HG02884 (cell line): Measurements from ENCODE around the gene SUN2.

ENCODE experiments used
- ATAC-seq: cut with Tn5 transposase; IDR thresholded peaks from one replicate; pipeline ENCODE4 v1.9.1; 2021; ENCODE audit warnings: mild to moderate bottlenecking, moderate library complexity; ENCODE audit not compliant: unreplicated experiment

Gene SUN2

DNA sequence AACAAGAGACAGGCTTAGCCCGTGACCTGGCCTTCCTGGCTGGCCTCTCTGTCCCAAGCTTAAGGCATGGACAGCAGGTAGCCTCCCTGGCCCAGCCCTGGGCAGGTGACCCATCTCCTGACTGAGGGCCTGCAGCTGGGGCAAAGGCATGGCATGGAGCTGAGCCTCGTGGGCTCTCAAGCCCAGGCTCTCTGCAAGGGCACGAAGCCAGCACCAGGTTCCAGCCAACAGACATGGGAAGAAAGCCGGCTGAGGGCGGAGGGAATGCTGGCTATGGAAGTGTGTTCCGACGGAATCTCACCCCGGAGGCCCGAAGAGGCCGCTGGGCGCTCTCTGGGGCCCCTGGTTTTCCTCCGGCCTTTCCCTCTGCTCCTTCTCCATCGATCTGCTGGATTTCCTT lies 25.2 kb upstream of the SUN2 start:
- ATAC-seq, result no peak

DNA sequence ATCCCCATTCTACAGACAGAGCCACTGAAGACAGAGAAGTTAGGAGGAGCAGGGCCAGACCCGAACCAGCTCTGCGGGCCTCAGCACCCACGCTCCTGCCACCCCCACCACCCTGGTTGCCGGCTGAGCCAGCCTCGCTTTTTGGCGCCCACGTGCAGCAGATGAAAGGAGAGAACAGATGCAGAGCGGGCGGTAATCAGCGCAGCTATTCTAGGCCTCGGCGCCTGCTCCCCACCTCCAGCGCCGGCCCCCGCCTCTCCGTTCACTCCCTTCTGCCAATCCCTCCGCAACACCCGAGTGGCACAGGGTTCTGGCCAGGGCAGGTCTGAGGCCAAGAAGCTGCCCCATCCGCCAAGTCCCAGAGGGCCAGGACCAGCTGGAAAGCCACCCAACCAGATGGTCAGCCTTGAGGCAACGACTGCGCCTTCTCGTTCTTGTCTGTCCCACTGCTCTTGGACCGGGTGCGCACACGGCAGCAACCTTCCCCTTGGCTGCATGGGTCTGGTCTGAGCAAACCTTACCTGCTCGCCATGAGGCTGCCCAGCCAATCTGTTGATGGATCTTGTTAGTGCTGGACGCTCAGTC lies 21.4 kb upstream of the SUN2 start:
- no peak for ATAC-seq

DNA sequence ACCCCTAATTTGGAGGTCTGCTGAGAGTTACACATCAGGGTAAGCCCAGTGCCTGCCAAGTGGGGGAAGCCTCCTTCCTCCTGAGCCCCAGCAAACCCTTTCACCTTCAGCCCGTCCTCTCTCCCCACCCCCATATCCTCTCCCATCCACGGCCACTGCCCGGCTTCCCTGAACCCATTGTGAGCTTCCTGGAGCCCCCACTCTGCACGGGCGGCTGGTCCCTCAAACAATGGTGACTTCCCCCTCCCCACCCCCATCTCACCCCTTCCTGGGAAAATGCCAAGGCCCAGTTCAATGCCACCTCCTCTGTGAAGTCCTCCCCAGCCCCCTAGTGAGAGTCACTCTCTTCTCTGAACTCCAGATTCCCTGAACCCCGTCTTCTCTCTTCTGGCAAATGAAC lies 20.3 kb upstream of the SUN2 start:
- no peak for ATAC-seq

GRCh38 chr22:38775656-38776055 lies 19.9 kb upstream of the SUN2 start:
- no peak for ATAC-seq

GRCh38 chr22:38774496-38775166 lies 18.8 kb upstream of the SUN2 start:
- no peak for ATAC-seq

- no peak for ATAC-seq
Observed at GRCh38 chr22:38773363-38773946, 17.7 kb upstream of the SUN2 start.

DNA sequence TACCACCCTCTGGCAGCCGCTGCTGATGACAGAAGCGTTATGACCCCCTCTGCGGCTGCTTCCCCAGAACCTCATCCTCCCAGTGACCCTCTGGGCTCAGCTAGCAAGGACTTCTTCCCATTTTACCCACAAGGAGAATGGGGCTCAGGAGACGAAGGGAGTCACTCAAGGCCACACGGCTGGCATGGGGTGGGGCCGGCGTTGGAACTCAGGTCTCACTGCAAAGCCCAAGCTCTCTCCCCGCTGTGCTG lies 16.8 kb upstream of the SUN2 start:
- no peak for ATAC-seq

- ATAC-seq, result no peak
Observed at GRCh38 chr22:38770257-38770949, 14.6 kb upstream of the SUN2 start.

DNA sequence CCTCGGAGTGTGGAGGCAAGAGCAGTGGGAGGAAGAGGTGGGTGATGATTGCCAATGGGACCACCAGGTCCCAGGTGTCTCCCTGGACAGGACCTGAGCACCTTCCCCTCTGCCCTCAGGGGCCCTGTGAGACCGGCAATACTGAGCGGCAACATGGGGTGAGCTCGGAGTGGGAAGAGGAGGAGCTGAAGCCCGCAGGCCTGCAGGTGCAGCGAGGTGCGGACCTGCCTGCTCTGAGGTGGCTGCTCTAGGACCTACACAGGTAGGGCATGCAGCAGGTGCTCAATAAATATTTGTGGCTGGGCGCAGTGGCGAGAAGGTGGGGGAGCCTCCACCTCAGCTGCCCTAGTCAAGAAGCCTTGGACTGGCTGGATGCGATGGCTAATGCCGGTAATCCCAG lies 12.2 kb upstream of the SUN2 start:
- ATAC-seq, result no peak

DNA sequence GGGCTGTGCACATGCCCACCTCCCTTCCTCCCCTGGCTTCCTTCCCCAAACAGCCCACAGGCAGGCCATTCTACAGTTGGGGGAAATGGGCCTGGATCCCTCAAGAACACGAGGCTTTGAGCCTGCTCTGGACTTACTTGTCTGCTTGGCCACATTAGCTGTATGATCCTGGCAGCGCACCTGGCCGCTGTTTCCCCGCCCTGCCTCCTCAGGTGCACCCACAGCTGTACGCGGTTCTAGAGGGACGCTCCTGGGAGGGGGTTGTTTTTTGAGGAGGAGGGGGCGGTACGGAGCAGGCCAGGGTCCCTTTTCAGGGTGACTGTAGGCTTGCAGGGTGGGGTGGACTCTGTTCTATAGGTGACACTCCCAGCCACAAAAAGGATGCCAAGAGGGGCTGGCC lies 11.5 kb upstream of the SUN2 start:
- no peak for ATAC-seq

DNA sequence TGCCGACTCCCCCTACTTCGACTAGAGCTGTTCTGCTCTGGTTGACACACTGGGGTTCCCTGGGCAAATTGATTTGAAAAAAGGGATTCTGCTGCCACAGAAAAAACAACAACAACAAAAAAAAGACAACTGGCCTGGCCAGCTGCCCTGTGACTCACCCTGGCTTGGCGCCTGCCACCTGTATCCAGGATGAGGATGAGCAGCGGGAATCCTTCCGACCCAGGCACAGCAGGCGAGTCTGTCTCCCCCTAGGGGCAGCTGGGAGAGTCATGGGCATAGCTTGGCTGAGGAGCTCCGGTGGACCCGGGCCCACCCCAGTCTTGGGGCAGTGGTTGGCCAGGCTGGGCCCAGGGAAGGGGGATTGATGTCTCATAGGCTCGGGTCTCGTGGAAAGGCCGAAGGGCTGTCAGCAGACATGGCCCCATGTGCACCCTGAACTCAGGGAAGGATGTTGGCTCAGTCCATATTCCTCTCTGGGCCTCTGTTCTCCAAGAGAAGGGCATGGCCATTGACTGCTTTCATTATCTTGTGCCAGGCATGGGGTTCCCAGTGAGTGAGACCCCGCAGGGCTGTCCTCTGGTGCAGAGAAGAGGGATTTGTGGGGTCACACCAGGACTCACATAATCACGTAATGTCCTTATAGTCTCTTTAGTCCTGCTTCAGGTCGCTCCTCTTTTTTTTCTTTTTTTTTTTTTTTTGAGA lies 10.4 kb upstream of the SUN2 start:
- ATAC-seq, result no peak

DNA sequence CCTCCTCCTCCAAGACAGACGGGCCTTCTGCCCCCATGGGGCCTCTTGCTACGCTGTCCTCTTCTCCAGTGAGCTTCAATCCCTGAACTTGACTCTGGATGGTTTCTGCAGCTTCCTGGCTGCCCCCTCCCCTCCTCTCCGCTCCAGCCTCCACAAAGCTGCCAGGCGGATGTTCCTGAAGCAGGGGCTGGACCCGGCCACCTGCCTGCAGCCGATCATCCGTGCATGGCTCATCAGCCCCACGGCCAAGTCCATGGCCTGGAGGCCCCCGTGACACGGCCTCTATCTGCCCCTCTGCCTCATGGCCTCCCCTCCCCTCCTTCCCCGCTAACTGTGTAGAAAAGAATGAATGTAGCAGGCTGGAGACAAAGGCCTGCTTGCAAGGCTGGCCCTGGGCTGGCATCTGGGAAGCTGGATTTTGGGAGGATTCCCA lies 6.8 kb upstream of the SUN2 start:
- no peak for ATAC-seq

DNA sequence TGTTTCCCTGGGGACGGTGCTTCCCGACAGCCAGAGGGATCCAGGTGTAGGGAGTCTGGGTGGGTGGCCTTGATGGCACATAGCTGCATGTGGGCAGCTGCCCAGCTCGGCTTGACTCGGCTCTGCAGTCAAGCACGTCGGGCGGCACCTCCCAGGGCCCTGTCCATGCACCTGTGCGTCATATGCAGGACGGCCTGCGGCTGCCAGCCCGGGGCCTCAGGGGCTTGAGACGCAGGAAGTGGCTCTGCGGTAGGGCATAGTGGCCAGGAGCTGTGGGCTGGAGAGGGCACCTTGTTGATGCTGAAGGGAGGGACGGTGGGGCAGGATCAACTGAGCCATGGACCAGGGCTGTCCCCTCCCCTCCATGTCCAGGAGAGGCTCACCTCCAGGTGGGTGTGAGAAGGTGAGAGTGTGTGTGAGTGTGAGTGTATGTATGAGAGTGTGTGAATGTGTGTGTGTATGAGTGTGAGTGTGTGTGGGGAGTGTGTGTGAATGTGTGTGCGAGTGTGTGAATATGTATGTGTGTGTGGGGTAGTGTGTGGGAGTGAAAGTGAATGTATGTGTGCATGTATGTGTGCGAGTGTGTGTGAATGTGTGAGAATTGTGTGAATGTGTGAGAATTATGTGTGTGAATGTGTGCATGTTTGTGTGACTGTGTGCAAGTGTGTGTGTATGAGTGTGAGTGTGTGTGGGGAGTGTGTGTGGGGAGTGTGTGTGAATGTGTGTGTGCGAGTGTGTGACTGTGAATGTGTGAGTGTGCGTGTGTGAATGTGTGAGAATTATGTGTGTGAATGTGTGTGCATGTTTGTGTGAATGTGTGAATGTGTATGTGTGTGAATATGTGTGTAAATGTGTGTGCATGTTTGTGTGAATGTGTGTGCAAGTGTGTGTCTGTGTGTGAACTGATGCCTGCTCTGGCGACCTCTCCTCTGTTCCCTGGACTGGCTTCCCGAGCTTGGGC lies 5.7 kb upstream of the SUN2 start:
- ATAC-seq, result no peak

DNA sequence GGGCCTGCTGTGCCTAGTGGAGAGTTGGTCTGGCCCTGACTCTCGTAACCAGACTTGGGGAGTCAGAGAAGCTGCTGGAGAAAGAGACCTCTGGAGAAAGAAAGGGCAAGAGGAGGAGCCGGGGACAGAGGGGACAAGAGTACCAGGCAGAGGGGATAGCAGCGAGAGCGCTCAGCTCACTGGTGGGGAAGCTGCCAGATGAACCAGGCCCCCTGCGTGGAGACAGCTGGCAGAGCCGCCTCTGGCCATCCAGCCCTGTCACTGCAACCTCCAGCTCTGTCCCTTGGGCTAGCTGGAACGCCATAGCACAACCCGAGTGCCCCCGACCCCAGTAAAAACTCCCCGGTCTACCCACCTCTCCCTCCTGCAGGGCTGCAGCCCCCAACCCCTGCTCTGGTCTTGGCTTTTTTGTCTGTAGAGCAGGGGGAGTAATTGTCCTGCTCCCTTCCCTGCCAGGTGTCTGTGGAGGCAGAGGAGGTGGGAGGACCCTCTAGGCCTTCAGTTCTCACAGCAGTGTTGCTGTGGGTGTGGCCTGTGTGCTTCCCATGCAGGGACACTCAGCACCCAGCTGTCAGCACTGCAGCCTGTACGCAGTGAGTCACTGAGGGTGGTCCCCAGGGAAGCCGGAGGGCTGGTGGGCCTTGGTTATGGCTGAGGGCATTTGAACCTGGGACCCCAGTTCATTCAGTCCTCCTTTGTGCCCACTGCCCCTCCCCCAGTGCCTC lies 4.8 kb upstream of the SUN2 start:
- ATAC-seq, result no peak

DNA sequence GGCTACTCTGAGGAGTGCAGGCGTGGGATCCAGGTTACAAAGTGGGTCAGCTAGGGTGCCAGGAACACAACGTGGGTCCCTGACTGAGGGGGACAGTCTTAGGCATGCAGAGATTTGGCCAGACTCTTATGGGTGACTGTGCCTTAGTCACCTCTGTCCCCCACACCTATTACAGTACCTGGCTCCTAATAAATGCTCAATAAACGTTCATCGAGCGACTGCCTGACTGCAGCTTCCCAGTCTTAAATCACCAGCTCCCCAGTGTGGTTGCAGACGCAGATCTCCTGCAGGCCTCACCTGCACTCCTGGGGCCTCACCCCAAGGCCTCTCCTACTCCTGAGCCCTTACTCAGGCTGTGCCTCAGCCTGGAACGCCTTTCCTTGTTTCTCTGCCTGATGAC lies 3.2 kb upstream of the SUN2 start:
- ATAC-seq, result no peak

DNA sequence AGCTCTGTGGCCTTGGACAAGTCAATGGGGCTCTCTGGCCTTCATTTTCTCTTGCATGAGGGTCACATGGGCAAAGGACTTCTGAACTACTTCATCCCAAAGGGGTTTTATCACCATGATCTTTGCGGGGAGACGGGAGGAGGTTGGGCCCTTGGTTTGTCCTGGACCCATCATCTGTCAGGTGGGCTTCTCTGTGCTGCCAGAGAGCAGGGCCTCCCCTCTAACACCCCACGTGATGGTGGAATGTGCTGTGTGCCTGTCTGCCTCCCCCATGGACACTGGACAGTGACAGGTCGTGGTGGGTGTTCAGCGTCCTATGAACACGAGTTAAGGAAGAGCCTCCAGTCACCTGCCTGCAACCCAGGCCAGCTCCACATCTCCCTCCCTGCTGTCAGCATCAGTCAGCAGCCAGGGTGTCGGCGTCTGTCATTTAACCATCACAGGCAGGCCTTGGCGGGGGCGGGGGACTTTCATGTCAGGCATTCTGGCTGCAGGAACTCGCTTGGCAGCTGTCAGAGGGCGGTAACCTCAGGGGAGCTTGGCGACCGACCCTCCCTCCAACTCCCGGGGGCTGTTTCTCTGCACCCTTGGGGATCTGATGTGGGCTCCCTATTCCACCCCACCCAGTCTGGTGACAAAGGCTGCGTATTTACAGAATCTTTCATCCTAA lies 2.6 kb upstream of the SUN2 start:
- ATAC-seq, result no peak

- ATAC-seq, result no peak
Observed at GRCh38 chr22:38757464-38757757, 1.6 kb upstream of the SUN2 start.

GRCh38 chr22:38756711-38757463 lies 1.1 kb upstream of the SUN2 start:
- no peak for ATAC-seq
